Measurements from ENCODE around the gene NDUFB1. TPM values are rescaled to one million over a fixed set of nuclear protein-coding genes. Genes with fewer than 3 reads are reported as not detected.

Gene NDUFB1
- polyA plus RNA-seq, 1 of the 3 experiments (the other 2 are of a cell fraction), result 298 TPM

DNA sequence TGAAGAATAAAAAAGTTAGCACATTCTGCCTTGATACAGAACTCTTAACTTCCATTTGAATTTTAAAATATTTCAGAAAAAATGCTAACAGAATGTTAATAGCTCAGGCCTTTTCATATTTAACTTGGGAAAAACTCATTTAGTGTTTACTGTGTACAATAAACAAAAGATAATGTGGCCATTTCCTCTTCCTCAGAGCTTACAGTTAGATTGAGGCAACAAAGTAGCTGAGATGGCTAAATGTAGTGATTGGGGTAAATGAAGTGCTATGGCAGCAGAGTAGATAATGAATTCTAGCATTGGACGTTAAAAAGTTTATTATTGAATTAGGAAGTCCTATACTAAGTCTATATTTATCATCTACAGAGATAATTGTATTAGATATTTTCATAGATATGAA is 12.9 kb upstream of the NDUFB1 start:
- CTCF ChIA-PET, result interaction anchor here (1.1 to 3.5 kb wide), 9 partner anchors 10 to 553 kb away, joined by 3 to 24 read pairs (median 5); partner anchors contain the start of genes ATXN3, CPSF2 and NDUFB1

DNA sequence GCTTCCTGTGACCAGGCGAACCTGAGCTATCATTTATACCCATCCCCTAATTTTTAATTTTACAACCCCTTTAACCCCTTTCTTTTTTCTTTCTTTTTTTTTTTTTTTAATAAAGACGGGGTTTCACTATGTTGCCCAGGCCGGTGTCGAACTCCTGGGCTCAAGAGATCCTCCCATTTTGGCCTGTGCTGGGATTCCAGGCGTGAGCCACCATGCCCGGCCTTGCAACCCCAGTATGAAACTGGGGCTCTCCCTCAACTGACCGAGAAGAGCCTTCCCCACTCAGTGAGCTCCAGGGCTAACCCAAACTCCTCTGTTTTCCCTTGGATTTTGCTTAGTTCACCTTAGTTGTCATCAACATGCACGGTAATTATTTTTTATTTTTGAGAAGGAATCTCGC is 1.3 kb upstream of the NDUFB1 start:
- WGBS (ENCODE audit: low lambda C conversion rate), result 48% methylated on average over 9 of the region's 9 CpGs
- Histone ChIP-seq H3K4me1 (ENCODE audit: control insufficient read depth in 1 of 2, insufficient read depth in 2 of 2, low read depth in 1 of 2, low read length in 1 of 2) (peaks cover 5 to 11% of the 10 kb centered on the region in 2 experiments; a peak in 3 of 4 replicates), H3K27ac (ENCODE audit: low read depth in 2 of 2, low read length in 1 of 2) (peak overlapping the region in 1 of 2 experiments; percentile 90; a peak in 3 of 4 replicates), H4K20me1 (ENCODE audit: insufficient read depth) (no peaks in the 10 kb centered on the region), H3K9ac (peak overlapping the region; percentile 98), H3K79me2 (ENCODE audit: insufficient read depth) (peaks cover 77% of the 10 kb centered on the region), H3K27me3 (ENCODE audit: insufficient read depth) (no peaks in the 10 kb centered on the region), H3K9me2 (no peaks in the 10 kb centered on the region), H3F3A (replicated peaks; ENCODE audit: insufficient read depth) (no peaks in the 10 kb centered on the region), H3K36me3 (replicated peaks in 1 of 2; ENCODE audit: control insufficient read depth in 1 of 2, insufficient read depth in 2 of 2, low read length in 1 of 2) (peaks cover 13 to 44% of the 10 kb centered on the region in 2 experiments), H3K9me3 (no peaks in the 10 kb centered on the region), H3K4me2 (peak overlapping the region; percentile 78), H3K4me3 (ENCODE audit: low read depth in 2 of 2, low read length in 1 of 2) (peak overlapping the region; percentile 80 to 96), H2AFZ (ENCODE audit: low read depth) (peak overlapping the region; percentile 93)
- no peak for DNase-seq
- no peak for TF ChIP-seq NRF1 (IDR thresholded peaks at IDR 0.05; ENCODE audit: low read depth, low read length)
- no peak for TF ChIP-seq GATA2 (CRISPR knock-in tag; IDR thresholded peaks at IDR 0.05)
- no peak for TF ChIP-seq FOSL2 (IDR thresholded peaks at IDR 0.05; ENCODE audit: borderline replicate concordance, low read depth)
- TF ChIP-seq TEAD4 (IDR thresholded peaks at IDR 0.05; ENCODE audit: borderline replicate concordance, insufficient read depth), result no peak
- TF ChIP-seq MXI1 (IDR thresholded peaks at IDR 0.05; ENCODE audit: low read depth, low read length), result no peak
- TF ChIP-seq MEF2A (IDR thresholded peaks at IDR 0.05; ENCODE audit: borderline replicate concordance, low read depth), result no peak
- TF ChIP-seq RAD21 (IDR thresholded peaks at IDR 0.05; ENCODE audit: low read length), result no peak
- TF ChIP-seq PBX3 (IDR thresholded peaks at IDR 0.05), result no peak
- no peak for TF ChIP-seq SMC3 (IDR thresholded peaks at IDR 0.05; ENCODE audit: low read depth, low read length)
- no peak for TF ChIP-seq RFX5 (IDR thresholded peaks at IDR 0.05; ENCODE audit: low read length)
- TF ChIP-seq RXRA (IDR thresholded peaks at IDR 0.05; ENCODE audit: borderline replicate concordance, low read depth), result no peak
- no peak for TF ChIP-seq JUND (IDR thresholded peaks at IDR 0.05)
- no peak for TF ChIP-seq GABPA (IDR thresholded peaks at IDR 0.05; ENCODE audit: low read depth)
- no peak for TF ChIP-seq SIN3A (IDR thresholded peaks at IDR 0.05; ENCODE audit: borderline replicate concordance, low read depth, low read length)
- TF ChIP-seq CHD2 (IDR thresholded peaks at IDR 0.05; ENCODE audit: low read length, partially characterized antibody), result no peak
- TF ChIP-seq NFIC (IDR thresholded peaks at IDR 0.05; ENCODE audit: borderline replicate concordance), result no peak
- TF ChIP-seq USF1 (IDR thresholded peaks at IDR 0.05; ENCODE audit: borderline replicate concordance, low read depth), result no peak
- CTCF ChIA-PET, result interaction anchor here (1.0 to 8.7 kb wide), 6 partner anchors 9 to 52 kb away, joined by 3 to 100 read pairs (median 4); partner anchors contain the start of gene ATXN3
- POLR2A ChIA-PET, result interaction anchor here (2.7 kb wide), 1 partner anchor 16 kb away, joined by 47 read pairs; the partner anchor contains the start of gene ATXN3

More for the DNA sequence above, 12.9 kb upstream of the NDUFB1 start:
- Histone ChIP-seq H3K9me3 (no peaks in the 10 kb centered on the region), H3K4me3 (ENCODE audit: low read depth in 2 of 2, low read length in 1 of 2) (no peak overlapping the region), H3K4me2 (no peak overlapping the region), H3K9ac (no peak overlapping the region), H4K20me1 (ENCODE audit: insufficient read depth) (no peaks in the 10 kb centered on the region), H3K9me2 (no peaks in the 10 kb centered on the region), H3K36me3 (replicated peaks in 1 of 2; ENCODE audit: control insufficient read depth in 1 of 2, insufficient read depth in 2 of 2, low read length in 1 of 2) (peaks cover 57 to 86% of the 10 kb centered on the region in 2 experiments), H3K4me1 (ENCODE audit: control insufficient read depth in 1 of 2, insufficient read depth in 2 of 2, low read depth in 1 of 2, low read length in 1 of 2) (no peaks in the 10 kb centered on the region), H3K27me3 (ENCODE audit: insufficient read depth) (no peaks in the 10 kb centered on the region), H2AFZ (ENCODE audit: low read depth) (no peak overlapping the region), H3F3A (replicated peaks; ENCODE audit: insufficient read depth) (peaks cover 8% of the 10 kb centered on the region), H3K79me2 (ENCODE audit: insufficient read depth) (0 out of 2 replicates have a peak, but pooled peaks cover 3% of the 10 kb centered on the region), H3K27ac (ENCODE audit: low read depth in 2 of 2, low read length in 1 of 2) (no peak overlapping the region)
- no peak for DNase-seq
- POLR2A ChIA-PET, result interaction anchor here (2.0 kb wide), 1 partner anchor 13 kb away, joined by 4 read pairs; the partner anchor contains the start of genes CPSF2 and NDUFB1
- TF ChIP-seq NFIC (IDR thresholded peaks at IDR 0.05; ENCODE audit: borderline replicate concordance) (no peak), USF1 (IDR thresholded peaks at IDR 0.05; ENCODE audit: borderline replicate concordance, low read depth) (no peak), TCF12 (IDR thresholded peaks at IDR 0.05) (no peak), PBX3 (IDR thresholded peaks at IDR 0.05) (no peak)
- 23% methylated on average over 1 of the region's 1 CpG for WGBS (ENCODE audit: low lambda C conversion rate)

Data from SK-N-SH (cell line).